Tibial nerve (tissue), 4 donors: ENCODE results near the gene CDKN2C. TPM values are rescaled to one million over a fixed set of nuclear protein-coding genes. Genes with fewer than 3 reads are reported as not detected.
"Not testable (repeated sequence)": the region's sequence is repeated elsewhere in the genome, so short reads cannot be mapped to it uniquely, and the experiment has no call there.

Experiments used
- DNase-seq, 2 donors: peaks; one replicate each; pipeline ENCODE4 v3.0.0-alpha.2; 2019; ENCODE audit warnings: low spot score in 2 of 2
- H3K27ac ChIP-seq, 4 donors: fragments of 200-600 bp; sonication (generic) in 3 of 4; one replicate each; pipeline ENCODE4 v1.5.1; 2017 to 2019; ENCODE audit warnings: mild to moderate bottlenecking in 1 of 4
- H3K27me3 ChIP-seq, 2 donors: fragments of 200-600 bp; sonication (generic) in 1 of 2; one replicate each; pipeline versions ENCODE4 v1.5.1 to v1.6.0; 2017 to 2019
- H3K36me3 ChIP-seq, 3 donors: fragments of 200-600 bp; sonication (generic); one replicate each; pipeline ENCODE4 v1.5.1; 2018 to 2019
- H3K4me1 ChIP-seq, 4 donors: fragments of 200-600 bp; sonication (generic) in 3 of 4; one replicate each; pipeline ENCODE4 v1.5.1; 2017 to 2019
- H3K4me3 ChIP-seq, 4 donors: fragments of 200-600 bp; sonication (generic) in 3 of 4; one replicate each; pipeline ENCODE4 v1.5.1; 2017 to 2019; ENCODE audit warnings: mild to moderate bottlenecking in 1 of 4, moderate library complexity in 1 of 4
- H3K9me3 ChIP-seq, 4 donors: fragments of 200-600 bp; sonication (generic) in 3 of 4; one replicate each; pipeline ENCODE4 v1.5.1; 2017 to 2019
- CTCF ChIP-seq, 5 experiments: fragments of 200-600 bp in 3 of 5; fragments of 450-650 bp in 2 of 5; sonication (generic) in 3 of 5; IDR thresholded peaks; one replicate each; pipeline ENCODE4 v1.5.1; 2016 to 2019; ENCODE audit warnings: antibody characterized with exemption in 5 of 5, mild to moderate bottlenecking in 3 of 5, moderate library complexity in 2 of 5
- EP300 ChIP-seq, 2 donors: sonication (generic); formaldehyde crosslinking; IDR thresholded peaks; one replicate each; pipeline ENCODE4 v1.6.1; 2017; ENCODE audit warnings: antibody characterized with exemption in 2 of 2, mild to moderate bottlenecking in 1 of 2
- POLR2A ChIP-seq, 2 donors: fragments of 450-650 bp; IDR thresholded peaks; one replicate each; pipeline ENCODE4 v1.6.1; 2017; ENCODE audit warnings: antibody characterized with exemption in 2 of 2, mild to moderate bottlenecking in 2 of 2, moderate library complexity in 2 of 2
- WGBS, 2 donors: methylation state at CpG; one replicate each; pipeline ENCODE4 v1.1.5; 2018; 5-methylcytosine and 5-hydroxymethylcytosine counted together
- total RNA-seq, 4 donors: library from RNA; depleted of rRNA; stranded (reverse); fragments of >200 nt; gene quantifications; one replicate each; pipeline ENCODE4 v1.1.0, GENCODE V29; 2016

The CDKN2C gene
- total RNA-seq, 4 donors from 2014 or later = 16.1 to 30.2 (median 28.5) TPM

GRCh38 chr1:50994997-50995396, 25.0 kb downstream of the CDKN2C start:
- TF ChIP-seq POLR2A (IDR thresholded peaks at IDR 0.05) (no peak), CTCF (IDR thresholded peaks at IDR 0.05) (no peak), EP300 (IDR thresholded peaks at IDR 0.05) (no peak)
- Histone ChIP-seq H3K4me1 (no peaks in the 10 kb centered on the region), H3K27ac (no peak overlapping the region), H3K9me3 (no peaks in the 10 kb centered on the region), H3K27me3 (no peaks in the 10 kb centered on the region), H3K36me3 (no peaks in the 10 kb centered on the region), H3K4me3 (no peak overlapping the region)
- DNase-seq = no peak
- 77 to 80% methylated on average over 4 of the region's 4 CpGs for WGBS, 2 donors

GRCh38 chr1:50995651-50996050, 25.6 kb downstream of the CDKN2C start:
- no peaks in the 10 kb centered on the region for H3K36me3 ChIP-seq
- 68 to 75% methylated on average over 1 of the region's 1 CpG for WGBS, 2 donors
- H3K27me3 ChIP-seq = no peaks in the 10 kb centered on the region
- DNase-seq = no peak
- H3K4me1 ChIP-seq = no peaks in the 10 kb centered on the region
- no peak overlapping the region for H3K27ac ChIP-seq
- no peaks in the 10 kb centered on the region for H3K9me3 ChIP-seq
- no peak overlapping the region for H3K4me3 ChIP-seq
- no peak for TF ChIP-seq CTCF (IDR thresholded peaks at IDR 0.05)
- TF ChIP-seq POLR2A (IDR thresholded peaks at IDR 0.05) = no peak
- TF ChIP-seq EP300 (IDR thresholded peaks at IDR 0.05) = no peak

- H3K36me3 ChIP-seq = no peaks in the 10 kb centered on the region
- TF ChIP-seq EP300 (IDR thresholded peaks at IDR 0.05) = no peak
- no peak for TF ChIP-seq POLR2A (IDR thresholded peaks at IDR 0.05)
- no peak for TF ChIP-seq CTCF (IDR thresholded peaks at IDR 0.05)
- H3K4me1 ChIP-seq = no peaks in the 10 kb centered on the region
- H3K9me3 ChIP-seq = no peaks in the 10 kb centered on the region
- no peaks in the 10 kb centered on the region for H3K27me3 ChIP-seq
- H3K4me3 ChIP-seq = no peak overlapping the region
- DNase-seq = no peak
- no peak overlapping the region for H3K27ac ChIP-seq
- 80 to 90% methylated on average over 3 of the region's 3 CpGs for WGBS, 2 donors
These were observed 26.0 kb downstream of the CDKN2C start for GRCh38 chr1:50996083-50996482.

- not testable (repeated sequence) for H3K27ac ChIP-seq, H3K4me1 ChIP-seq, H3K9me3 ChIP-seq, H3K36me3 ChIP-seq, H3K4me3 ChIP-seq, DNase-seq, H3K27me3 ChIP-seq
- 64 to 81% methylated on average over 1 of the region's 1 CpG for WGBS, 2 donors
These were observed 29.3 kb downstream of the CDKN2C start for GRCh38 chr1:50999375-50999774.

- no peaks in the 10 kb centered on the region for H3K9me3 ChIP-seq
- no peaks in the 10 kb centered on the region for H3K27me3 ChIP-seq
- H3K4me3 ChIP-seq = no peak overlapping the region
- no peak overlapping the region for H3K27ac ChIP-seq
- TF ChIP-seq CTCF (IDR thresholded peaks at IDR 0.05) (no peak), POLR2A (IDR thresholded peaks at IDR 0.05) (no peak), EP300 (IDR thresholded peaks at IDR 0.05) (no peak)
- 89 to 95% methylated on average over 1 of the region's 1 CpG for WGBS, 2 donors
- no peaks in the 10 kb centered on the region for H3K4me1 ChIP-seq
- DNase-seq = no peak
- H3K36me3 ChIP-seq = peaks cover 0 to 5% (median 0%) of the 10 kb centered on the region in 3 donors
These were observed 30.1 kb downstream of the CDKN2C start for GRCh38 chr1:51000160-51000559.

GRCh38 chr1:51000651-51001050, 30.6 kb downstream of the CDKN2C start:
- Histone ChIP-seq H3K9me3 (no peaks in the 10 kb centered on the region), H3K4me1 (no peaks in the 10 kb centered on the region), H3K27me3 (no peaks in the 10 kb centered on the region), H3K27ac (no peak overlapping the region), H3K4me3 (no peak overlapping the region), H3K36me3 (peaks cover 0 to 5% (median 0%) of the 10 kb centered on the region in 3 donors)
- 63 to 64% methylated on average over 2 of the region's 2 CpGs for WGBS, 2 donors
- no peak for TF ChIP-seq EP300 (IDR thresholded peaks at IDR 0.05)
- TF ChIP-seq POLR2A (IDR thresholded peaks at IDR 0.05) = no peak
- DNase-seq = no peak
